Activated CD4-positive, alpha-beta T cell treated with anti-CD3 and anti-CD28 coated beads for 36 hours (primary cell): ENCODE results near the gene SPRR4. TPM values are rescaled to one million over a fixed set of nuclear protein-coding genes. Genes with fewer than 3 reads are reported as not detected.

Experiments used
- ATAC-seq: fragments of 200-7000 bp; cut with Tn5 transposase; one replicate; pipeline ENCODE4 v1.10.0; 2021; ENCODE audit warnings: mild to moderate bottlenecking, moderate library complexity
- CTCF ChIA-PET: fragments of 350-600 bp; sonication (Branson Sonifier 250); formaldehyde crosslinking; loops from one replicate; lab custom pipeline; 2021; ENCODE audit warnings: antibody characterized with exemption; lab: Charles Lee
- POLR2A ChIA-PET: fragments of 350-600 bp; sonication (Branson Sonifier 250); formaldehyde crosslinking; loops from one replicate; lab custom pipeline; 2021; ENCODE audit warnings: antibody characterized with exemption, inconsistent platforms; lab: Charles Lee
- DNase-seq: peaks from one replicate; pipeline ENCODE4 v3.0.0-alpha.2; 2020
- H3K27ac Mint-ChIP-seq: one replicate; pipeline ENCODE4 v1.8.0; 2021; ENCODE audit warnings: mixed read lengths
- H3K27me3 Mint-ChIP-seq: one replicate; pipeline ENCODE4 v1.8.0; 2021; ENCODE audit warnings: mixed read lengths
- H3K36me3 Mint-ChIP-seq: one replicate; pipeline ENCODE4 v1.8.0; 2021; ENCODE audit warnings: low read depth, mixed read lengths
- H3K4me1 Mint-ChIP-seq: one replicate; pipeline ENCODE4 v1.8.0; 2021; ENCODE audit warnings: mixed read lengths
- H3K4me3 Mint-ChIP-seq: one replicate; pipeline ENCODE4 v1.8.0; 2021; ENCODE audit warnings: mild to moderate bottlenecking, moderate library complexity, mixed read lengths
- H3K9me3 Mint-ChIP-seq: one replicate; pipeline ENCODE4 v1.8.0; 2021; ENCODE audit warnings: low read depth, mixed read lengths
- intact Hi-C, 2 experiments: fragments of 100-400 bp; cut with DNase I in 1 of 2; cut with micrococcal nuclease in 1 of 2; formaldehyde crosslinking; loops; one replicate each; pipeline versions ENCODE4 v1.14.2 to v1.15.1; 2022 to 2024; cut with DNase I, micrococcal nuclease
- total RNA-seq, 2 experiments: library from RNA; stranded (reverse); gene quantifications; one replicate each; pipeline ENCODE4 v1.2.3, GENCODE V29; 2021

SPRR4 gene
- total RNA-seq, 2 experiments from 2014 or later, result not detected

GRCh38 chr1:152951711-152952110, 18.7 kb upstream of the SPRR4 start:
- no peak for ATAC-seq
- ChIA-PET CTCF (no interaction called here), POLR2A (no interaction called here)
- Mint-ChIP-seq H3K36me3 (no peaks in the 10 kb centered on the region), H3K27me3 (peaks cover 12% of the 10 kb centered on the region), H3K4me3 (no peak overlapping the region), H3K9me3 (no peaks in the 10 kb centered on the region), H3K4me1 (no peaks in the 10 kb centered on the region), H3K27ac (no peak overlapping the region)
- DNase-seq, result no peak
- intact Hi-C loops, result no loop called here

DNA sequence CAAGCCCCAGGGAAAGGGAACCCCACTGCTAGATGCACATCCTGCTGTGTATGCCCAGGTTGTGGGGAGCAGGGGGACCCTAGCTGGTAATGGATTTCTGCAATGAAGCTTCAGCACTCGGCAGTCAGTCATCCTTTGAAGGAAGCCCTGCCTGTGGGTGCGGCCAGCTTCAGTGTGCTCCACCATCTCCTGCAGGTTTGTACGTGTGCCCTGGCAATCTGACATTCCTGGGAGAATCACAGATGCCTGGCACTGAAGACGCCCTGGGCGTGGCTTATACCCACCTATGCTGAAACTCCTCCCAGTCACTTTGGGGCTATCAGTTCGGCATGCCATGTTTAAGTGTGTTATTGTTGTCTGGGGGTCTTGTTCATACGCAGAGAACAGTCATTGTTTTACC, 16.7 kb upstream of the SPRR4 start:
- no peak overlapping the region for H3K4me3 Mint-ChIP-seq
- no peaks in the 10 kb centered on the region for H3K9me3 Mint-ChIP-seq
- H3K36me3 Mint-ChIP-seq, result no peaks in the 10 kb centered on the region
- H3K4me1 Mint-ChIP-seq, result no peaks in the 10 kb centered on the region
- no peak for DNase-seq
- peaks cover 9% of the 10 kb centered on the region for H3K27me3 Mint-ChIP-seq
- CTCF ChIA-PET, result interaction anchor here (0.6 kb wide), 1 partner anchor 185 kb away, joined by 3 read pairs; no protein-coding TSS in a partner anchor
- intact Hi-C loops, result no loop called here
- ATAC-seq, result no peak
- no peak overlapping the region for H3K27ac Mint-ChIP-seq
- POLR2A ChIA-PET, result no interaction called here

GRCh38 chr1:152954436-152954835, 16.0 kb upstream of the SPRR4 start:
- H3K4me1 Mint-ChIP-seq, result no peaks in the 10 kb centered on the region
- intact Hi-C loops, result no loop called here
- no peak overlapping the region for H3K27ac Mint-ChIP-seq
- POLR2A ChIA-PET, result no interaction called here
- H3K36me3 Mint-ChIP-seq, result no peaks in the 10 kb centered on the region
- no peak for DNase-seq
- no peaks in the 10 kb centered on the region for H3K9me3 Mint-ChIP-seq
- CTCF ChIA-PET, result interaction anchor here (0.6 kb wide), 1 partner anchor 211 kb away, joined by 3 read pairs; no protein-coding TSS in a partner anchor
- no peak overlapping the region for H3K4me3 Mint-ChIP-seq
- peaks cover 9% of the 10 kb centered on the region for H3K27me3 Mint-ChIP-seq
- ATAC-seq, result no peak

DNA sequence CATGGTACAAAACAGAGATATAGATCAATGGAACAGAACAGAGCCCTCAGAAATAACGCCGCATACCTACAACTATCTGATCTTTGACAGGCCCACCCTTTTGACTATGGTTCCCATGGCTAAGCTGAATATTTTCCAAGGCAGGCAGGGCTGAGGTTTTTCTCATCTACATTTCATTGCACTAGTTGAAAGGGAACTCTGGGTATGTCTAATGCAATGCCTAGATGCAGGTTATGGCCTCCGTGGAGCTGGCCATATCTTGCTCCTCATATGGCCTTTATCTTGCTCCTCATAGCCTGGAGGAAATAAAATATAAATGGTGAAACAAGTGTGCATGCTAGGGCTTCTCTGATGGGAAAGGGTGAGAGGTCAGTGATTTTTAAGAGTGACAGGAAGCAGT, 12.9 kb upstream of the SPRR4 start:
- Mint-ChIP-seq H3K27me3 (peaks cover 7% of the 10 kb centered on the region), H3K9me3 (no peaks in the 10 kb centered on the region), H3K4me3 (no peak overlapping the region), H3K36me3 (no peaks in the 10 kb centered on the region), H3K27ac (no peak overlapping the region), H3K4me1 (no peaks in the 10 kb centered on the region)
- POLR2A ChIA-PET, result no interaction called here
- CTCF ChIA-PET, result no interaction called here
- ATAC-seq (no peak), DNase-seq (no peak)
- intact Hi-C loops, result no loop called here

GRCh38 chr1:152959273-152959672, 11.2 kb upstream of the SPRR4 start:
- DNase-seq, result no peak
- Mint-ChIP-seq H3K36me3 (no peaks in the 10 kb centered on the region), H3K4me1 (no peaks in the 10 kb centered on the region), H3K4me3 (no peak overlapping the region), H3K27ac (no peak overlapping the region), H3K9me3 (no peaks in the 10 kb centered on the region), H3K27me3 (peaks cover 5% of the 10 kb centered on the region)
- ChIA-PET CTCF (no interaction called here), POLR2A (no interaction called here)
- intact Hi-C loops, result no loop called here
- ATAC-seq, result no peak

GRCh38 chr1:152959801-152960451, 10.5 kb upstream of the SPRR4 start:
- ChIA-PET POLR2A (interaction anchor here (0.9 kb wide), 1 partner anchor 9 kb away, joined by 3 read pairs; no protein-coding TSS in a partner anchor), CTCF (no interaction called here)
- Mint-ChIP-seq H3K9me3 (no peaks in the 10 kb centered on the region), H3K27ac (no peak overlapping the region), H3K4me1 (no peaks in the 10 kb centered on the region), H3K36me3 (no peaks in the 10 kb centered on the region), H3K4me3 (no peak overlapping the region), H3K27me3 (peaks cover 2% of the 10 kb centered on the region)
- intact Hi-C loops, result no loop called here
- DNase-seq (no peak), ATAC-seq (no peak)

DNA sequence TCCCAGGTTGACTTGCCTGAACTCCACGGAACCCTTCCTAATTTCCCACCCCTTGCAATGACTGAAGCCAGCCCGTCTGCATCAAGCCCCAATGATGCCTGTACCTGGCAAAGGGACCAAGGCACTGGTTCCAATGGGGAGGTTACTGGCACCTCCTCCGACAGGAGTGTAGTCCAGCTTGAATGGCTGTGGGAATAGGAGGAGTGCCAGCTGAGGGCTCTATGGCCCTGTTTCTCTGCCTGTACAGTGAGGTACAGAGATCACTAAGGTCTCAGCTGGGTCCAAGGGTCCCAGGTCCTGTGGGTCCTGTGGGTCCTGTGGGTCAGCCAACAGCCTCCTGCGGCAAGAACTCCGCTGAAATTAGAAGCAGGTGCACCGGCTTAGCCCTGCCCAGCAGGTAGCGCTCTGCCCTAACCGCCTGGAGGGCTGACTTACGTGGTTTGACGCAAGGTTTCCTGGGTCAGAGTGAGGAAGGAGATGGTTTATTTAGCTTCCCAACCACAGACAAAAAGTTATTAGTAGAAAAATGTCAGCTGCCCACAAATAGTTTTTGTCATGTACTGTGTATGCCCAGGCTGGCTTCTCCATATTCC, 9.9 kb upstream of the SPRR4 start:
- H3K27ac Mint-ChIP-seq, result no peak overlapping the region
- no peak overlapping the region for H3K4me3 Mint-ChIP-seq
- peaks cover 5% of the 10 kb centered on the region for H3K27me3 Mint-ChIP-seq
- no peaks in the 10 kb centered on the region for H3K9me3 Mint-ChIP-seq
- ATAC-seq, result no peak
- POLR2A ChIA-PET, result interaction anchor here (0.9 kb wide), 1 partner anchor 8 kb away, joined by 3 read pairs; no protein-coding TSS in a partner anchor
- DNase-seq, result peak; percentile 11
- intact Hi-C loops, result no loop called here
- CTCF ChIA-PET, result no interaction called here
- H3K36me3 Mint-ChIP-seq, result no peaks in the 10 kb centered on the region
- no peaks in the 10 kb centered on the region for H3K4me1 Mint-ChIP-seq

DNA sequence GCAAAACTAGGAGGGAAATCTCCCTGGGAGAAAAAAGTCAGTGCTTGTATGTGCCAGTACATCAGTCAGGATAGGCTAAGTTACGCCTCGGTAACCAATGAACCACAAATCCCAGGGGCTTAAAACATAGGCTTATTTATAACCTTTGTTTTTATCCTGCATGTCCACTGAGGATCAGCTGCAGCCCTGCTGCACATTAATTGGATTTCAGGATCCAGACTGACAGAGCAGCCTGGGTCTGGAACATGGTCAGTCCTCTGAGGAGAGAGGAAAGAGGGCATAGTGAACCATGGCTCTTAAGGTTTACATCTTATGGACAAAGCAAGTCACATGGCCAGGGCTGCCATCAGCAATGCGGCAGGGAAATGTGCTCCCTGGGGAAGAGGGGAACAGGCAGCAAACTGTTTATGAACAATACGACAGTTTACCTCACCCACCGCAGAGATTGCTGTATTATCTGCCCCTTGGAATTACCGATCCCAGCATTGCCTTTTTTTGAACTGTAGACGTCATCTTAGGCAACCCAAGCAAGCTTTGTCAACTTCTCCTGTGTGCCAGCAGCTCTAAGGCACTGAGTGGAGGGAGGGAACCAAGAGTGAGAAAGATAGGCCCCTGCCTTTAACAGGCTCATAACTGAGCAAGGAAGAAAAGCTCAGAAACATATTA, 9.1 kb upstream of the SPRR4 start:
- ChIA-PET POLR2A (no interaction called here), CTCF (no interaction called here)
- peaks cover 5% of the 10 kb centered on the region for H3K27me3 Mint-ChIP-seq
- DNase-seq, result no peak
- H3K27ac Mint-ChIP-seq, result no peak overlapping the region
- H3K36me3 Mint-ChIP-seq, result no peaks in the 10 kb centered on the region
- intact Hi-C loops, result no loop called here
- ATAC-seq, result no peak
- no peaks in the 10 kb centered on the region for H3K4me1 Mint-ChIP-seq
- no peaks in the 10 kb centered on the region for H3K9me3 Mint-ChIP-seq
- no peak overlapping the region for H3K4me3 Mint-ChIP-seq

- no peak overlapping the region for H3K27ac Mint-ChIP-seq
- ATAC-seq, result no peak
- H3K4me3 Mint-ChIP-seq, result no peak overlapping the region
- DNase-seq, result no peak
- H3K9me3 Mint-ChIP-seq, result no peaks in the 10 kb centered on the region
- POLR2A ChIA-PET, result interaction anchor here (0.6 kb wide), 1 partner anchor 309 kb away, joined by 3 read pairs; no protein-coding TSS in a partner anchor
- peaks cover 10% of the 10 kb centered on the region for H3K27me3 Mint-ChIP-seq
- CTCF ChIA-PET, result interaction anchor here (0.6 kb wide), 1 partner anchor 208 kb away, joined by 3 read pairs; no protein-coding TSS in a partner anchor
- H3K4me1 Mint-ChIP-seq, result peaks cover 5% of the 10 kb centered on the region
- H3K36me3 Mint-ChIP-seq, result no peaks in the 10 kb centered on the region
- intact Hi-C loops, result no loop called here
Measured at GRCh38 chr1:152962876-152963415, 7.5 kb upstream of the SPRR4 start.

GRCh38 chr1:152964536-152964935, 5.9 kb upstream of the SPRR4 start:
- POLR2A ChIA-PET, result no interaction called here
- H3K4me3 Mint-ChIP-seq, result no peak overlapping the region
- ATAC-seq, result no peak
- peaks cover 12% of the 10 kb centered on the region for H3K27me3 Mint-ChIP-seq
- H3K36me3 Mint-ChIP-seq, result no peaks in the 10 kb centered on the region
- no peak overlapping the region for H3K27ac Mint-ChIP-seq
- DNase-seq, result no peak
- no peaks in the 10 kb centered on the region for H3K9me3 Mint-ChIP-seq
- CTCF ChIA-PET, result no interaction called here
- peaks cover 5% of the 10 kb centered on the region for H3K4me1 Mint-ChIP-seq
- intact Hi-C loops, result no loop called here

GRCh38 chr1:152965853-152966252, 4.6 kb upstream of the SPRR4 start:
- ChIA-PET POLR2A (no interaction called here), CTCF (no interaction called here)
- Mint-ChIP-seq H3K36me3 (no peaks in the 10 kb centered on the region), H3K4me3 (no peak overlapping the region), H3K27ac (no peak overlapping the region), H3K9me3 (no peaks in the 10 kb centered on the region), H3K4me1 (peaks cover 5% of the 10 kb centered on the region), H3K27me3 (peaks cover 14% of the 10 kb centered on the region)
- no peak for DNase-seq
- ATAC-seq, result no peak
- intact Hi-C loops, result no loop called here
